ENCODE measurements around the gene MARCHF4. TPM values are rescaled to one million over a fixed set of nuclear protein-coding genes. Genes with fewer than 3 reads are reported as not detected.

The MARCHF4 gene
- total and polyA plus RNA-seq, 3 donors from 2014 or later = 0.09 to 0.16 (median 0.12) TPM

DNA sequence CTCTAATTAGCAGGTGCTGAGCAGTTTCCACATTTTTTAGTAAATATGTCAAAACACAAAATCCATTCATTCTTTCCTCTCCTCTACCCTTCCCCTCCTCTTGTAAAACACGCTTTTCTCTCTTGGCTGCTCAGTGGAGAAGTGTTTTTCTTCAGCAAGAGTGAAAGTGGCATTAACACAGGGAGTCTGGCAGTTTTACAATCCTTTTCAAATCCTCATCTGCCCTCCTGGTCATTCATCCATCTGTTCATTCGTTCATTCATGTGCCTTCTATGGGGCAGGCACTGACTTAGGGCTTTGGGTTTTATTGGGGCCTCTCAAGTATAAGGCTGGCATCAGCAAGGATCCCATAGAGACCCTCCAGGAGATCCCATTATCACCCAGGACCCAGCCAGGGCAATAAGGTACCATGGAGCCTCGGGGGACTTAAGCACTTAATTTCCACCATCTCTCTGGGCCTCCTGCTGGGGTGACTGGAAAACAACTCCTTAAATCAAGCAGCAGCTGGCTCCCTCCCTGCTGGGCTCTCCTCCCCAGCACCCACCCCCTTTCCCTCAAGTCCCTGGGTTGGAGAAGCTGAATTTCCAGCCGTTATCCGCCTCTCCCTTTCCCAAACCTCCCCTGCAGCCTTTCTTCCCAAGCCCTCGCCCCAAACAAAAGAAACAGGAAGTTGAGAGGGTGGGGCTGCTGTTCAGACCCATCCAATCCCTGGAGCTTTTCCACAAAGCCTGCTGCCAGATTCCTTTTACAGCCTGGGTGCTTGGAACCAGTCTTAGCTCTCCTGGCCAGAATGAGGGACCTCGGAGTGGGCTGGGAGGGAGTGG, 32.6 kb downstream of the MARCHF4 start:
- H3K4me3 ChIP-seq = no peak overlapping the region
- no peak for TF ChIP-seq CTCF (IDR thresholded peaks at IDR 0.05)
- TF ChIP-seq POLR2A (IDR thresholded peaks at IDR 0.05) = no peak
- H3K27me3 ChIP-seq = no peaks in the 10 kb centered on the region
- H3K36me3 ChIP-seq (ENCODE audit: low read depth, missing control alignments) = no peaks in the 10 kb centered on the region
- DNase-seq = no peak
- no peaks in the 10 kb centered on the region for H3K9me3 ChIP-seq
- intact Hi-C loops (cut with DNase I; ENCODE audit: low total_unique reads) = no loop called here
- H3K27ac ChIP-seq = no peak overlapping the region
- WGBS, 2 donors = 45 to 48% methylated on average over 7 of the region's 7 CpGs
- peaks cover 13% of the 10 kb centered on the region for H3K4me1 ChIP-seq

DNA sequence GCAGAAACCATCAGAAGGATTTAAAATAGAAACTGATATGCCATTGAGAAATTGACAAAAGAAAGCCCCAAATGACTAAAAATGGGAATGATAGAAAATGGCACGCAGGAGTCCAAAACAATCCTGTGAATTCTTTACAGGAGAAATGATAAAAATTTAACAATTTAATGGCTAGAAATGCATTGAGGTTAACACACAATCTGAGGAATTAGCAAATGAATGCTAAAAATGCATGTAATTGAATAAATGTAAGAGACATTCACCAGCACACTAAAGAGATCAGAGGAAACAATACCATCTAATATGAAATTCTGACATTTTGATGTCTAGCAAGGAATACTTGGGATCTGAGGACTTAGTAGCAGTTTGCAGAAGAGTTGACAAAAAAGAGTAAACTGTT, 37.0 kb downstream of the MARCHF4 start:
- Histone ChIP-seq H3K9me3 (no peaks in the 10 kb centered on the region), H3K27me3 (no peaks in the 10 kb centered on the region), H3K36me3 (ENCODE audit: low read depth, missing control alignments) (no peaks in the 10 kb centered on the region), H3K4me1 (peaks cover 5% of the 10 kb centered on the region), H3K27ac (no peak overlapping the region), H3K4me3 (no peak overlapping the region)
- 79 to 80% methylated on average over 1 of the region's 1 CpG for WGBS, 2 donors
- DNase-seq = no peak
- TF ChIP-seq POLR2A (IDR thresholded peaks at IDR 0.05) (no peak), CTCF (IDR thresholded peaks at IDR 0.05) (no peak)
- intact Hi-C loops (cut with DNase I; ENCODE audit: low total_unique reads) = no loop called here

DNA sequence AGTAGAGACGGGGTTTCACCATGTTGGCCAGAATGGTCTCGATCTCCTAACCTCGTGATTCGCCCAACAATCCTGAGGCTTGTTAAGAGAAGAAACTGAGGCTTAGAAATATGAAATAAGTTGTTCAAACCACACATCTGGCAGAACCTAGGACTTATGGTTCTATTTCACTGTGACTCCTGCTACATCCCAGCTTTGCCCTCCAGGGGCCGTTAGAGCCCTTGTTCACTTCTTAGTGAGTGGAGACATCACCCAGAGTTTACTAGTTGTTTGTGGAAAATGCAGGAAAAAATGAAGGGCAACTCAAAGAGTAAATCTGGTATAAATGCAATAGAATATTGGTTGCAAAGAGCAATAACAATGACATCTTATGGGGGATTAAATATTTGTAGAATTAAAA, 43.9 kb downstream of the MARCHF4 start:
- H3K4me3 ChIP-seq = no peak overlapping the region

GRCh38 chr2:216327447-216327935, 44.8 kb downstream of the MARCHF4 start:
- no peaks in the 10 kb centered on the region for H3K27me3 ChIP-seq
- TF ChIP-seq CTCF (IDR thresholded peaks at IDR 0.05) (no peak), POLR2A (IDR thresholded peaks at IDR 0.05) (no peak)
- no peaks in the 10 kb centered on the region for H3K9me3 ChIP-seq
- H3K27ac ChIP-seq = no peak overlapping the region
- H3K4me1 ChIP-seq = no peaks in the 10 kb centered on the region
- H3K4me3 ChIP-seq = no peak overlapping the region
- WGBS, 2 donors = 92 to 94% methylated on average over 1 of the region's 1 CpG
- DNase-seq = no peak
- intact Hi-C loops (cut with DNase I; ENCODE audit: low total_unique reads) = no loop called here
- no peaks in the 10 kb centered on the region for H3K36me3 ChIP-seq (ENCODE audit: low read depth, missing control alignments)

More for the DNA sequence above, 43.9 kb downstream of the MARCHF4 start:
- no peaks in the 10 kb centered on the region for H3K27me3 ChIP-seq
- no peak for TF ChIP-seq CTCF (IDR thresholded peaks at IDR 0.05)
- no peak for TF ChIP-seq POLR2A (IDR thresholded peaks at IDR 0.05)
- 78 to 86% methylated on average over 5 of the region's 5 CpGs for WGBS, 2 donors
- DNase-seq = no peak
- no peaks in the 10 kb centered on the region for H3K4me1 ChIP-seq
- intact Hi-C loops (cut with DNase I; ENCODE audit: low total_unique reads) = no loop called here
- no peaks in the 10 kb centered on the region for H3K9me3 ChIP-seq
- H3K27ac ChIP-seq = no peak overlapping the region
- no peaks in the 10 kb centered on the region for H3K36me3 ChIP-seq (ENCODE audit: low read depth, missing control alignments)

Small RNA genes lying within 50 kb of the gene (small RNA-seq; reads per million reads assigned to genes)
- 0 reads per million in 2 donors for gene RF00019

Other genes with a start within 250 kb of the MARCHF4 start
- gene SMARCAL1, start 40.0 kb upstream of the MARCHF4 start, total RNA-seq = 10 to 100 TPM; 39.1 to 50.2 TPM
- gene SMARCAL1, start 40.0 kb upstream of the MARCHF4 start, polyA plus RNA-seq (ENCODE audit: insufficient read depth, low read depth, low replicate concordance) = 27.3 TPM
- 1,000 to 10,000 TPM in 1 of 2 donors, 100 to 1,000 TPM in 1; 806 to 1,188 TPM for gene RPL37A, start 126.4 kb upstream of the MARCHF4 start, total RNA-seq
- 2,664 TPM for gene RPL37A, start 126.4 kb upstream of the MARCHF4 start, polyA plus RNA-seq (ENCODE audit: insufficient read depth, low read depth, low replicate concordance)